OCI-LY7 (cell line): ENCODE results near the gene GPRIN1. TPM values are rescaled to one million over a fixed set of nuclear protein-coding genes. Genes with fewer than 3 reads are reported as not detected.

Experiments
- BruUV-seq: library from RNA; stranded (reverse); fragments of 400-500 nt; replicated peaks from 2 replicates; lab custom pipeline; 2021; lab: Mats Ljungman, UMichigan
- CTCF ChIA-PET: fragments of 300-600 bp; sonication (Branson Sonifier 250); formaldehyde crosslinking; loops from one replicate; lab custom pipeline; 2022; ENCODE audit warnings: antibody characterized with exemption; ENCODE audit not compliant: unreplicated experiment; lab: Charles Lee
- POLR2A ChIA-PET: fragments of 300-600 bp; sonication (Branson Sonifier 250); formaldehyde crosslinking; loops from one replicate; lab custom pipeline; 2022; ENCODE audit warnings: antibody characterized with exemption; lab: Charles Lee
- DNase-seq: peaks from one replicate; pipeline ENCODE4 v3.0.0-alpha.2; 2015; ENCODE audit warnings: low spot score
- H2AFZ ChIP-seq: fragments of 200-600 bp; sonication (generic), shearing (Covaris generic); 2 replicates; pipeline ENCODE4 v1.6.1; 2014; ENCODE audit warnings: mild to moderate bottlenecking, antibody characterized with exemption, low read length, moderate library complexity
- H3K27ac ChIP-seq: fragments of 200-600 bp; sonication (generic); 2 replicates; pipeline ENCODE4 v1.5.1; 2014; ENCODE audit warnings: mixed run types, low read depth, mild to moderate bottlenecking, moderate library complexity, low read length, inconsistent platforms; ENCODE audit not compliant: poor library complexity, severe bottlenecking
- H3K36me3 ChIP-seq: fragments of 200-600 bp; sonication (generic); 2 replicates; pipeline ENCODE4 v1.6.1; 2014; ENCODE audit warnings: mild to moderate bottlenecking, antibody characterized with exemption, low read length, moderate library complexity, mixed read lengths; ENCODE audit not compliant: insufficient read depth
- H3K4me1 ChIP-seq: fragments of 200-600 bp; sonication (generic); 2 replicates; pipeline ENCODE4 v1.5.1; 2014; ENCODE audit warnings: mild to moderate bottlenecking, low read length; ENCODE audit not compliant: insufficient read depth, poor library complexity, severe bottlenecking
- H3K4me2 ChIP-seq: fragments of 200-600 bp; sonication (generic); 2 replicates; pipeline ENCODE4 v1.6.1; 2014; ENCODE audit warnings: mild to moderate bottlenecking, low read length
- H3K4me3 ChIP-seq: fragments of 200-600 bp; sonication (generic); 2 replicates; pipeline ENCODE4 v1.5.1; 2014; ENCODE audit warnings: mild to moderate bottlenecking, low read depth, low read length; ENCODE audit not compliant: poor library complexity, severe bottlenecking
- H3K79me2 ChIP-seq: fragments of 200-600 bp; sonication (generic); 2 replicates; pipeline ENCODE4 v1.6.1; 2016; ENCODE audit warnings: low read depth, mild to moderate bottlenecking, low read length, moderate library complexity, mixed read lengths; ENCODE audit not compliant: insufficient read depth
- H3K9me2 ChIP-seq: fragments of 200-600 bp; sonication (generic); 2 replicates; pipeline ENCODE4 v1.6.1; 2016; ENCODE audit warnings: mild to moderate bottlenecking, low read length, mixed read lengths; ENCODE audit not compliant: insufficient read depth
- H3K9me3 ChIP-seq: fragments of 200-600 bp; sonication (generic); 2 replicates; pipeline ENCODE4 v1.6.1; 2014; ENCODE audit warnings: mild to moderate bottlenecking, mixed run types, low read length, mixed read lengths
- H4K20me1 ChIP-seq: fragments of 200-600 bp; sonication (generic); 2 replicates; pipeline ENCODE4 v1.6.1; 2014; ENCODE audit warnings: mild to moderate bottlenecking, antibody characterized with exemption, low read length, moderate library complexity, mixed read lengths; ENCODE audit not compliant: insufficient read depth
- EZH2phosphoT487 ChIP-seq: fragments of 200-600 bp; sonication (generic); IDR thresholded peaks from 2 replicates; pipeline ENCODE4 v1.6.1; 2018; ENCODE audit warnings: low read depth, borderline replicate concordance, mild to moderate bottlenecking, mixed run types, antibody characterized with exemption, low read length, moderate library complexity, mixed read lengths
- intact Hi-C: fragments of 100-400 bp; cut with micrococcal nuclease; formaldehyde crosslinking; loops from one replicate; pipeline ENCODE4 v1.10.0; 2022; ENCODE audit not compliant: unreplicated experiment
- total RNA-seq, 2 experiments: library from RNA; depleted of rRNA in 1 of 2; stranded (reverse); fragments of >200 nt in 1 of 2; shearing (Covaris generic) in 1 of 2; gene quantifications; 2 replicates each; pipeline ENCODE4 v1.2.3, GENCODE V29; 2014 to 2022
- TF ChIP-seq, protein P1 (sequence below): fragments of 200-600 bp; sonication (generic); conservative IDR thresholded peaks from 2 replicates; pipeline ENCODE4 v1.5.1; 2014; ENCODE audit warnings: mild to moderate bottlenecking, antibody characterized with exemption, low read length, moderate library complexity, mixed read lengths

The GPRIN1 gene
- total RNA-seq, 2 experiments from 2014 or later = 3.8 to 5.3 TPM

DNA sequence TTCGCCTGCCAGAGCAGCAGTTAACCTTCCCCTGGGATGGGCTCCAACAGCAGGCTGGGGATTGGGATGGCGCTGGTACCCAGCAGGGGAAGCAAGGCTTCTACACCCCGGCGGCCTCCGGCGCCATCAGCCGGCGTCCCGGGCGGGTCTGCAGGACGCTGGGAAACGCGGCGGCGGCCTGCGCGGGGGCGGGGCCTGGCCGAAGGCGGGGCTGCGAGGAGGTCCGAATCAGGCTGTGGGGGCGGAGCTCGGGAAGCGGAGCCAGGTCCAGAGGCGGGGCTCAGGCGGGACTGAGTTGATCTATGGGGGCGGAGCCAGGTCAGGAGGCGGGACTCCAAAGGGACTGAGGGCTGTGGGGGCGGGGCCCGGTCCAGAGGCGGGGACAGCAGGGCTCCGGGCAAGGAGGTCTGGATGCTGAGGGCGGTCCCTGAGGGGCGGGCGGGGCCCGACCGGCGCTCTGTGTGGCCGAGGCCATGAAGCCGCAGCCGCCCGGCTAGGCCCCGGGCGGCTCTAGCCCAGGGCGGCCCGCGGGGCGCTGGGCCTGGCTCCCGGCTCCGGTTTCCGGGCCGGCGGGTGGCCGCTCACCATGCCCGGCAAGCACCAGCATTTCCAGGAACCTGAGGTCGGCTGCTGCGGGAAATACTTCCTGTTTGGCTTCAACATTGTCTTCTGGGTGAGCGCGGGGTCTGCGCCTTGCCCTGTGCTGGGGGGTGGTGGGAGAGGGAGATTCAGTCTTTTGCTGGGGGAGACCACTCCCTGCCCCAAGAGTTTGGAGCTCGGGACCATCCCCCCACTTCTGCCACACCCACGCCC lies 37.3 kb upstream of the GPRIN1 start, which contains the start of gene TSPAN17:
TSS of gene TSPAN17 (plus strand) at position 455 of the 813 bp plus-strand sequence. CDS start at position 587, 132 bp downstream.
- no TSS peak for BruUV-seq
- CTCF ChIA-PET = interaction anchor here (0.6 to 1.6 kb wide), 4 partner anchors 13 to 311 kb away, joined by 3 to 9 read pairs (median 6); no protein-coding TSS in a partner anchor
- intact Hi-C loops = loop anchor here (1.0 to 5.0 kb wide), 4 partner anchors 17 to 655 kb away; partner anchors contain the start of genes CLTB, EIF4E1B, PRELID1 and RAB24

DNA sequence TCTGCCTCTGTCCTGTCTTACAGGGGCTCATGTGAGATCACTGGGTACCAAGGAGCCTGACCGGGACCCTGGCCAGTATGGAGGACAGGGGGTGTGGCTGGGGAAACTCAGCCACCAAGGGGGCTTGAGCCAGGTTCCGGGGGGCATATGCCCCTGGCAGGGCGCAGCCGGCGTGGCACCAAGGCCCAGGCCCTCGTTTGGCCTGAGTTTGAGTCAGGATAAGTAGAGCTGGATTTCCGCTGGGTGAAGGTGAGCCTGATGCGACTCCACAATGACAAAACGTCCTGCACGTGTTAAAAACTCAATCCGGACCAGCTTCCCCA lies 36.7 kb upstream of the GPRIN1 start:
- TF ChIP-seq, protein P1, sequence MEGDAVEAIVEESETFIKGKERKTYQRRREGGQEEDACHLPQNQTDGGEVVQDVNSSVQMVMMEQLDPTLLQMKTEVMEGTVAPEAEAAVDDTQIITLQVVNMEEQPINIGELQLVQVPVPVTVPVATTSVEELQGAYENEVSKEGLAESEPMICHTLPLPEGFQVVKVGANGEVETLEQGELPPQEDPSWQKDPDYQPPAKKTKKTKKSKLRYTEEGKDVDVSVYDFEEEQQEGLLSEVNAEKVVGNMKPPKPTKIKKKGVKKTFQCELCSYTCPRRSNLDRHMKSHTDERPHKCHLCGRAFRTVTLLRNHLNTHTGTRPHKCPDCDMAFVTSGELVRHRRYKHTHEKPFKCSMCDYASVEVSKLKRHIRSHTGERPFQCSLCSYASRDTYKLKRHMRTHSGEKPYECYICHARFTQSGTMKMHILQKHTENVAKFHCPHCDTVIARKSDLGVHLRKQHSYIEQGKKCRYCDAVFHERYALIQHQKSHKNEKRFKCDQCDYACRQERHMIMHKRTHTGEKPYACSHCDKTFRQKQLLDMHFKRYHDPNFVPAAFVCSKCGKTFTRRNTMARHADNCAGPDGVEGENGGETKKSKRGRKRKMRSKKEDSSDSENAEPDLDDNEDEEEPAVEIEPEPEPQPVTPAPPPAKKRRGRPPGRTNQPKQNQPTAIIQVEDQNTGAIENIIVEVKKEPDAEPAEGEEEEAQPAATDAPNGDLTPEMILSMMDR = no peak
- no peak for TF ChIP-seq EZH2phosphoT487
- Histone ChIP-seq H3K36me3 (no peaks in the 10 kb centered on the region), H4K20me1 (no peaks in the 10 kb centered on the region), H3K4me1 (peaks cover 24% of the 10 kb centered on the region), H3K4me3 (peak overlapping the region; percentile 86), H2AFZ (peak overlapping the region; percentile 49; the same call in 1 of the 2 replicates), H3K79me2 (no peaks in the 10 kb centered on the region), H3K4me2 (peak overlapping the region; percentile 63), H3K9me3 (no peaks in the 10 kb centered on the region), H3K9me2 (no peaks in the 10 kb centered on the region), H3K27ac (peak overlapping the region; percentile 42)
- POLR2A ChIA-PET = interaction anchor here (0.7 to 2.3 kb wide), 5 partner anchors 13 to 574 kb away, joined by 3 to 15 read pairs (median 4); partner anchors contain the start of genes EIF4E1B and SNCB
- intact Hi-C loops = loop anchor here (1.0 to 5.0 kb wide), 4 partner anchors 16 to 656 kb away; partner anchors contain the start of genes CLTB, EIF4E1B, PRELID1 and RAB24
- DNase-seq = no peak
- CTCF ChIA-PET = interaction anchor here (0.9 kb wide), 1 partner anchor 42 kb away, joined by 3 read pairs; no protein-coding TSS in a partner anchor
- BruUV-seq = TSS peak; percentile 93

More for the DNA sequence above, 37.3 kb upstream of the GPRIN1 start, which contains the start of gene TSPAN17:
- peak within 1 kb of the TSS; percentile 80 for H2AFZ ChIP-seq
- no peaks in the 10 kb centered on the region for H3K9me2 ChIP-seq
- TF ChIP-seq EZH2phosphoT487 = no peak
- TF ChIP-seq, protein P1 = peak; percentile 62
- H3K27ac ChIP-seq = peak within 1 kb of the TSS; percentile 42
- H3K4me3 ChIP-seq = peak within 1 kb of the TSS; percentile 86
- H3K4me1 ChIP-seq = peaks cover 24% of the 10 kb centered on the region
- no peaks in the 10 kb centered on the region for H3K36me3 ChIP-seq
- POLR2A ChIA-PET = interaction anchor here (0.6 to 2.3 kb wide), 7 partner anchors 13 to 574 kb away, joined by 3 to 15 read pairs (median 4); partner anchors contain the start of genes EIF4E1B, SNCB and UIMC1
- DNase-seq = peak; percentile 100
- H3K9me3 ChIP-seq = no peaks in the 10 kb centered on the region
- H3K79me2 ChIP-seq = no peaks in the 10 kb centered on the region
- peak within 1 kb of the TSS; percentile 91 for H3K4me2 ChIP-seq
- no peaks in the 10 kb centered on the region for H4K20me1 ChIP-seq
